ENCODE data around the gene CCR1.

The CCR1 gene

GRCh38 chr3:46184469-46184868 is 23.6 kb downstream of the CCR1 start (continued):
- TF ChIP-seq, protein P1, sequence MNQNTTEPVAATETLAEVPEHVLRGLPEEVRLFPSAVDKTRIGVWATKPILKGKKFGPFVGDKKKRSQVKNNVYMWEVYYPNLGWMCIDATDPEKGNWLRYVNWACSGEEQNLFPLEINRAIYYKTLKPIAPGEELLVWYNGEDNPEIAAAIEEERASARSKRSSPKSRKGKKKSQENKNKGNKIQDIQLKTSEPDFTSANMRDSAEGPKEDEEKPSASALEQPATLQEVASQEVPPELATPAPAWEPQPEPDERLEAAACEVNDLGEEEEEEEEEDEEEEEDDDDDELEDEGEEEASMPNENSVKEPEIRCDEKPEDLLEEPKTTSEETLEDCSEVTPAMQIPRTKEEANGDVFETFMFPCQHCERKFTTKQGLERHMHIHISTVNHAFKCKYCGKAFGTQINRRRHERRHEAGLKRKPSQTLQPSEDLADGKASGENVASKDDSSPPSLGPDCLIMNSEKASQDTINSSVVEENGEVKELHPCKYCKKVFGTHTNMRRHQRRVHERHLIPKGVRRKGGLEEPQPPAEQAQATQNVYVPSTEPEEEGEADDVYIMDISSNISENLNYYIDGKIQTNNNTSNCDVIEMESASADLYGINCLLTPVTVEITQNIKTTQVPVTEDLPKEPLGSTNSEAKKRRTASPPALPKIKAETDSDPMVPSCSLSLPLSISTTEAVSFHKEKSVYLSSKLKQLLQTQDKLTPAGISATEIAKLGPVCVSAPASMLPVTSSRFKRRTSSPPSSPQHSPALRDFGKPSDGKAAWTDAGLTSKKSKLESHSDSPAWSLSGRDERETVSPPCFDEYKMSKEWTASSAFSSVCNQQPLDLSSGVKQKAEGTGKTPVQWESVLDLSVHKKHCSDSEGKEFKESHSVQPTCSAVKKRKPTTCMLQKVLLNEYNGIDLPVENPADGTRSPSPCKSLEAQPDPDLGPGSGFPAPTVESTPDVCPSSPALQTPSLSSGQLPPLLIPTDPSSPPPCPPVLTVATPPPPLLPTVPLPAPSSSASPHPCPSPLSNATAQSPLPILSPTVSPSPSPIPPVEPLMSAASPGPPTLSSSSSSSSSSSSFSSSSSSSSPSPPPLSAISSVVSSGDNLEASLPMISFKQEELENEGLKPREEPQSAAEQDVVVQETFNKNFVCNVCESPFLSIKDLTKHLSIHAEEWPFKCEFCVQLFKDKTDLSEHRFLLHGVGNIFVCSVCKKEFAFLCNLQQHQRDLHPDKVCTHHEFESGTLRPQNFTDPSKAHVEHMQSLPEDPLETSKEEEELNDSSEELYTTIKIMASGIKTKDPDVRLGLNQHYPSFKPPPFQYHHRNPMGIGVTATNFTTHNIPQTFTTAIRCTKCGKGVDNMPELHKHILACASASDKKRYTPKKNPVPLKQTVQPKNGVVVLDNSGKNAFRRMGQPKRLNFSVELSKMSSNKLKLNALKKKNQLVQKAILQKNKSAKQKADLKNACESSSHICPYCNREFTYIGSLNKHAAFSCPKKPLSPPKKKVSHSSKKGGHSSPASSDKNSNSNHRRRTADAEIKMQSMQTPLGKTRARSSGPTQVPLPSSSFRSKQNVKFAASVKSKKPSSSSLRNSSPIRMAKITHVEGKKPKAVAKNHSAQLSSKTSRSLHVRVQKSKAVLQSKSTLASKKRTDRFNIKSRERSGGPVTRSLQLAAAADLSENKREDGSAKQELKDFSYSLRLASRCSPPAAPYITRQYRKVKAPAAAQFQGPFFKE (tag by site-specific recombination; IDR thresholded peaks at IDR 0.05; ENCODE audit: borderline replicate concordance) = no peak
- TF ChIP-seq ZNF510 (tag by site-specific recombination; IDR thresholded peaks at IDR 0.05; ENCODE audit: insufficient replicate concordance) (no peak), ZNF629 (tag by site-specific recombination; IDR thresholded peaks at IDR 0.05) (no peak)

GRCh38 chr3:46183330-46183729 is 24.8 kb downstream of the CCR1 start:
- ChIA-PET POLR2A (no interaction called here), CTCF (no interaction called here)
- Histone ChIP-seq H3K36me3 (ENCODE audit: control insufficient read depth in 2 of 2, insufficient read depth in 1 of 2, low read length in 2 of 2) (no peaks in the 10 kb centered on the region), H3K4me1 (ENCODE audit: control insufficient read depth, insufficient read depth, low read length) (no peaks in the 10 kb centered on the region), H3K9me3 (ENCODE audit: control insufficient read depth, insufficient read depth, low read depth, low read length) (no peaks in the 10 kb centered on the region), H3K4me3 (ENCODE audit: low read depth, low read length) (no peak overlapping the region), H3K27ac (ENCODE audit: extremely low read depth, low read depth, low read length) (no peak overlapping the region)
- no peak for TF ChIP-seq ZNF354C (tag by site-specific recombination; IDR thresholded peaks at IDR 0.05; ENCODE audit: borderline replicate concordance, low read depth)
- TF ChIP-seq KLF10 (tag by site-specific recombination; IDR thresholded peaks at IDR 0.05) = no peak
- TF ChIP-seq ZNF664 (tag by site-specific recombination; IDR thresholded peaks at IDR 0.05) = no peak
- TF ChIP-seq ZNF174 (tag by site-specific recombination; IDR thresholded peaks at IDR 0.05) = no peak
- TF ChIP-seq ZNF785 (tag by site-specific recombination; IDR thresholded peaks at IDR 0.05) = no peak
- TF ChIP-seq SCRT1 (tag by site-specific recombination; IDR thresholded peaks at IDR 0.05; ENCODE audit: borderline replicate concordance) = no peak
- TF ChIP-seq MEIS1 (CRISPR knock-in tag; IDR thresholded peaks at IDR 0.05; ENCODE audit: borderline replicate concordance) = no peak
- TF ChIP-seq ZNF791 (tag by site-specific recombination; IDR thresholded peaks at IDR 0.05) = no peak
- no peak for TF ChIP-seq GFI1B (tag by site-specific recombination; IDR thresholded peaks at IDR 0.05)
- no peak for TF ChIP-seq ZNF624 (tag by site-specific recombination; IDR thresholded peaks at IDR 0.05)
- no peak for TF ChIP-seq ZNF837 (tag by site-specific recombination; IDR thresholded peaks at IDR 0.05)
- no peak for TF ChIP-seq ZFP3 (tag by site-specific recombination; IDR thresholded peaks at IDR 0.05; ENCODE audit: low read depth)
- no peak for TF ChIP-seq ZNF518A (tag by site-specific recombination; conservative IDR thresholded peaks at IDR 0.05; ENCODE audit: low read depth)
